Body of pancreas (tissue), 4 donors: ENCODE measurements around the gene DNAJC3. TPM values are rescaled to one million over a fixed set of nuclear protein-coding genes. Genes with fewer than 3 reads are reported as not detected.
"Not testable (repeated sequence)": the region's sequence is repeated elsewhere in the genome, so short reads cannot be mapped to it uniquely, and the experiment has no call there.

Experiments
- ATAC-seq: fragments of 150-250 bp; one replicate; pipeline ENCODE4 v1.9.1; 2016
- DNase-seq, 4 donors: peaks; one replicate each; pipeline ENCODE4 v3.0.0-alpha.2; 2019
- H3K27ac ChIP-seq, 4 donors: fragments of 200-600 bp; sonication (generic); 1 replicate in 3 of 4; 2 replicates in 1 of 4; pipeline versions ENCODE4 v1.5.1 to v1.6.1; 2016 to 2019; ENCODE audit warnings: mild to moderate bottlenecking in 1 of 4, mixed read lengths in 1 of 4, moderate library complexity in 1 of 4
- H3K27me3 ChIP-seq, 2 donors: fragments of 200-600 bp; sonication (generic); one replicate each; pipeline ENCODE4 v1.6.0; 2016; ENCODE audit warnings: mild to moderate bottlenecking in 1 of 2
- H3K36me3 ChIP-seq, 2 donors: fragments of 200-600 bp; sonication (generic); replicated peaks in 1 of 2; 2 replicates each; pipeline ENCODE4 v1.5.1; 2016; ENCODE audit warnings: low read depth in 2 of 2; ENCODE audit not compliant: insufficient read depth in 1 of 2
- H3K4me1 ChIP-seq: fragments of 200-600 bp; sonication (generic); one replicate; pipeline ENCODE4 v1.6.0; 2016
- H3K4me3 ChIP-seq, 2 donors: fragments of 200-600 bp; sonication (generic); 1 replicate in 1 of 2; 2 replicates in 1 of 2; pipeline ENCODE4 v1.5.1; 2016 to 2019
- H3K9me3 ChIP-seq, 3 donors: fragments of 200-600 bp; sonication (generic); 1 replicate in 2 of 3; 2 replicates in 1 of 3; pipeline ENCODE4 v1.5.1; 2016
- POLR2A ChIP-seq, 3 donors: fragments of 450-650 bp; IDR thresholded peaks; one replicate each; pipeline ENCODE4 v1.6.1; 2016; ENCODE audit warnings: antibody characterized with exemption in 3 of 3, mild to moderate bottlenecking in 2 of 3
- WGBS, 2 donors: methylation state at CpG; one replicate each; pipeline ENCODE4 v1.1.5; 2017; 5-methylcytosine and 5-hydroxymethylcytosine counted together
- intact Hi-C: fragments of 100-400 bp; cut with DNase I; formaldehyde crosslinking; loops from one replicate; pipeline ENCODE4 v1.15.1; 2023
- total RNA-seq, 2 donors: library from RNA; depleted of rRNA; stranded (reverse); fragments of >200 nt; gene quantifications; one replicate each; pipeline ENCODE4 v1.1.0, GENCODE V29; 2016
- TF ChIP-seq, protein P1 (sequence below), 7 experiments: fragments of 450-650 bp in 4 of 7; fragments of 200-600 bp in 3 of 7; sonication (generic) in 3 of 7; IDR thresholded peaks; one replicate each; pipeline ENCODE4 v1.5.1; 2016 to 2019; ENCODE audit warnings: antibody characterized with exemption in 7 of 7

The DNAJC3 gene
- total RNA-seq, 2 donors from 2014 or later: 40.2 to 52.1 TPM

DNA sequence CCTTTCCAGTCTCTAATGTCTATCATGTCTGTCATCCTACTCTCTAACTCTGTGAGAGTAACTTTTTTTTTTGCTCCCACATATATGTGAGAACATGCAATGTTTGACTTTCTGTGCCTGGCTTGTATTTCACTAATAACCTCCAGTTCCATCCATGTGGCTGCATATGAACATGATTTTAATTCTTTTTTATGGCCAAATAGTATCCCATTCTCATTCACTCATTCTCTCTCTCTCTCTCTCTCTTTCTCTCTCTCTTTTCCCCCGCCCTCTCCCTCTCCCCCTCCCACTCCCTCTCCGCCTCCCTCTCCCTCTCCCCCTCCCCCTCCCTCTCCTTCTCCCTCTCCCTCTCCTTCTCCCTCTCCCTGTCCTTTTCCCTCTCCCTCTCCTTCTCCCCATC, 52.0 kb downstream of the DNAJC3 start:
- TF ChIP-seq, protein P1, sequence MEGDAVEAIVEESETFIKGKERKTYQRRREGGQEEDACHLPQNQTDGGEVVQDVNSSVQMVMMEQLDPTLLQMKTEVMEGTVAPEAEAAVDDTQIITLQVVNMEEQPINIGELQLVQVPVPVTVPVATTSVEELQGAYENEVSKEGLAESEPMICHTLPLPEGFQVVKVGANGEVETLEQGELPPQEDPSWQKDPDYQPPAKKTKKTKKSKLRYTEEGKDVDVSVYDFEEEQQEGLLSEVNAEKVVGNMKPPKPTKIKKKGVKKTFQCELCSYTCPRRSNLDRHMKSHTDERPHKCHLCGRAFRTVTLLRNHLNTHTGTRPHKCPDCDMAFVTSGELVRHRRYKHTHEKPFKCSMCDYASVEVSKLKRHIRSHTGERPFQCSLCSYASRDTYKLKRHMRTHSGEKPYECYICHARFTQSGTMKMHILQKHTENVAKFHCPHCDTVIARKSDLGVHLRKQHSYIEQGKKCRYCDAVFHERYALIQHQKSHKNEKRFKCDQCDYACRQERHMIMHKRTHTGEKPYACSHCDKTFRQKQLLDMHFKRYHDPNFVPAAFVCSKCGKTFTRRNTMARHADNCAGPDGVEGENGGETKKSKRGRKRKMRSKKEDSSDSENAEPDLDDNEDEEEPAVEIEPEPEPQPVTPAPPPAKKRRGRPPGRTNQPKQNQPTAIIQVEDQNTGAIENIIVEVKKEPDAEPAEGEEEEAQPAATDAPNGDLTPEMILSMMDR (IDR thresholded peaks at IDR 0.05): no peak
- no peak for TF ChIP-seq POLR2A (IDR thresholded peaks at IDR 0.05)

DNA sequence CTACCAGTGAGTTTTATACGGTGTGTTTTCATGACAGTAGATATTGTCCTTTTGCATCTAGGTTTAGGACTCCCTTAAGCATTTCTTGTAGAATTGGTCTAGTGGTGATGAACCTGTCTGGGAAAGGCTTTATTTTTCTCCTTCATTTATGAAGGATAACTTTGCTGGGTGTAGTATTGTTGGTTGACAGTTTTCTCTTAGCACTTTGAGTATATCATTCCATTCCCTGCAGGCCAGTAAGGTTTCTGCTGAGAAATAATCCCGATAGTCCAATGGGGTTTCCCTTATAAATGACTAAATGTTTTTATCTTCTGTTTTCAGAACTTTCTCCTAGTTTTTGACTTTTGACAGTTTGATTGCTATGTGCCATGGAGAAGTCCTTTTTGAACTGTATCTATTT, 57.2 kb downstream of the DNAJC3 start:
- H3K27ac ChIP-seq: no peak overlapping the region
- DNase-seq (no peak), ATAC-seq (no peak)
- H3K27me3 ChIP-seq: no peaks in the 10 kb centered on the region
- H3K4me1 ChIP-seq: no peaks in the 10 kb centered on the region
- no peaks in the 10 kb centered on the region for H3K36me3 ChIP-seq
- no peak overlapping the region for H3K4me3 ChIP-seq
- no peak for TF ChIP-seq POLR2A (IDR thresholded peaks at IDR 0.05)
- TF ChIP-seq, protein P1 (IDR thresholded peaks at IDR 0.05): no peak
- 88 to 95% methylated on average over 2 of the region's 2 CpGs for WGBS, 2 donors
- intact Hi-C loops: no loop called here
- H3K9me3 ChIP-seq: no peaks in the 10 kb centered on the region

More for the DNA sequence above, 52.0 kb downstream of the DNAJC3 start:
- H3K36me3 ChIP-seq: no peaks in the 10 kb centered on the region
- ATAC-seq: no peak
- H3K4me3 ChIP-seq: no peak overlapping the region
- no peaks in the 10 kb centered on the region for H3K4me1 ChIP-seq
- no peaks in the 10 kb centered on the region for H3K9me3 ChIP-seq
- no peak for DNase-seq
- H3K27ac ChIP-seq: no peak overlapping the region
- no peaks in the 10 kb centered on the region for H3K27me3 ChIP-seq
- intact Hi-C loops: no loop called here
- WGBS, 2 donors: 83 to 100% methylated on average over 1 to 2 of the region's 2 CpGs

DNA sequence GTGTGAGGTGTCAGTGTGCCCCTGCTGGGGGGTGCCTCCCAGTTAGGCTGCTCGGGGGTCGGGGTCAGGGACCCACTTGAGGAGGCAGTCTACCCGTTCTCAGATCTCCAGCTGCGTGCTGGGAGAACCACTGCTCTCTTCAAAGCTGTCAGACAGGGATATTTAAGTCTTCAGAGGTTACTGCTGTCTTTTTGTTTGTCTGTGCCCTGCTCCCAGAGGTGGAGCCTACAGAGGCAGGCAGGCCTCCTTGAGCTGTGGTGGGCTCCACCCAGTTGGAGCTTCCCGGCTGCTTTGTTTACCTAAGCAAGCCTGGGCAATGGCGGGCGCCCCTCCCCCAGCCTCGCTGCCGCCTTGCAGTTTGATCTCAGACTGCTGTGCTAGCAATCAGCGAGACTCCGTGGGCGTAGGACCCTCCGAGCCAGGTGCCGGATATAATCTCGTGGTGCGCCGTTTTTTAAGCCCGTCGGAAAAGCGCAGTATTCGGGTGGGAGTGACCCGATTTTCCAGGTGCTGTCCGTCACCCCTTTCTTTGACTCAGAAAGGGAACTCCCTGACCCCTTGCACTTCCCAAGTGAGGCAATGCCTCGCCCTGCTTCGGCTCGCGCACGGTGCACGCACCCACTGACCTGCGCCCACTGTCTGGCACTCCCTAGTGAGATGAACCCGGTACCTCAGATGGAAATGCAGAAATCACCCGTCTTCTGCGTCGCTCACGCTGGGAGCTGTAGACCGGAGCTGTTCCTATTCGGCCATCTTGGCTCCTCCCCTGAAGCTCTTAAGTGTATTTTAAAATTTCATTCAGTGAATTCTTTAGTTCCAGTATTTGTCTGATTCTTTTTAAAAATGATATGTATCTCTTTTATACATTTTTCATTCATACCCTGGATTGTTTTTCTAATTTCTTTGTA, 63.4 kb downstream of the DNAJC3 start:
- DNase-seq, H3K9me3 ChIP-seq, H3K27ac ChIP-seq, H3K27me3 ChIP-seq, intact Hi-C loops, H3K36me3 ChIP-seq, H3K4me3 ChIP-seq, ATAC-seq: not testable (repeated sequence)
- 91 to 100% methylated on average over 7 to 11 of the region's 37 CpGs for WGBS, 2 donors
- peaks cover 20% of the 10 kb centered on the region for H3K4me1 ChIP-seq

DNA sequence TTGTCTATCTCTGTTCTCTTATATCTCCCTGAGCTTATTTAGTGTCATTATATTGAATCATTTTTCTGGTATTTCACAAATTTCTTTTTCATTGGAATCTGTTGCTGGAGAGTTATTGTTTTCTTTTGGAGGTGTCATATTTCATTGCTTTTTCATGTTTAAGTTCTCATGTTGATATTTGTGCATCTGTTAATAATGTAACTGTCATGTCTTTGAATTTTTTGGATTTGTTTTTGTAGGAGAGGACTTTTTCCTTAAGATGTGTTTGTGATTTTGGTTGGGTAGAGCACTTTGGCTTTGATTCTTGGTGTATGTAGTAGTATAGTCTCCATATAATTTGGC, 64.0 kb downstream of the DNAJC3 start:
- no peak for DNase-seq
- no peak for ATAC-seq
- intact Hi-C loops: no loop called here

More for the DNA sequence above, 64.0 kb downstream of the DNAJC3 start:
- Histone ChIP-seq H3K36me3 (no peaks in the 10 kb centered on the region), H3K27me3 (no peaks in the 10 kb centered on the region), H3K4me3 (no peak overlapping the region), H3K9me3 (no peaks in the 10 kb centered on the region), H3K4me1 (peaks cover 26% of the 10 kb centered on the region), H3K27ac (no peak overlapping the region)
- TF ChIP-seq POLR2A (IDR thresholded peaks at IDR 0.05): no peak
- TF ChIP-seq, protein P1 (IDR thresholded peaks at IDR 0.05): no peak
